Mucosa of descending colon (tissue), 3 donors: Measurements from ENCODE around the gene RFC3. TPM values are rescaled to one million over a fixed set of nuclear protein-coding genes. Genes with fewer than 3 reads are reported as not detected.
"Not testable (repeated sequence)": the region's sequence is repeated elsewhere in the genome, so short reads cannot be mapped to it uniquely, and the experiment has no call there.

Source experiments
- ATAC-seq: fragments of 200-7000 bp; cut with Tn5 transposase; one replicate; pipeline ENCODE4 v1.9.1; 2020; ENCODE audit warnings: mild to moderate bottlenecking, moderate library complexity
- DNase-seq, 3 donors: peaks; one replicate each; pipeline ENCODE4 v3.0.0-alpha.2; 2020
- H3K36me3 ChIP-seq: fragments of 200-600 bp; one replicate; pipeline ENCODE4 v1.8.0; 2021; ENCODE audit warnings: low read depth, mild to moderate bottlenecking
- H3K4me1 ChIP-seq: fragments of 200-600 bp; one replicate; pipeline ENCODE4 v1.8.0; 2021; ENCODE audit warnings: low read depth, mild to moderate bottlenecking
- H3K4me3 ChIP-seq: fragments of 200-600 bp; one replicate; pipeline ENCODE4 v1.8.0; 2021; ENCODE audit warnings: mild to moderate bottlenecking
- H3K9me3 ChIP-seq: fragments of 200-600 bp; one replicate; pipeline ENCODE4 v1.8.0; 2021; ENCODE audit warnings: mild to moderate bottlenecking
- CTCF ChIP-seq: fragments of 200-600 bp; IDR thresholded peaks from one replicate; pipeline ENCODE4 v1.8.0; 2022; ENCODE audit warnings: antibody characterized with exemption, mild to moderate bottlenecking
- intact Hi-C, 2 donors: fragments of 100-400 bp; cut with DNase I in 1 of 2; cut with micrococcal nuclease in 1 of 2; formaldehyde crosslinking; loops; one replicate each; pipeline versions ENCODE4 v1.11.0 to v1.11.1; 2022; cut with DNase I, micrococcal nuclease
- total RNA-seq, 3 donors: library from RNA; stranded (reverse); fragmentation: NEBNext Ultra II Directional in 2 of 3; extraction: Animal tissue kit (Norgen Biotek cat#: 25700) in 2 of 3; gene quantifications; one replicate each; pipeline versions ENCODE4 v1.2.1 to v1.2.4, GENCODE V29; 2021 to 2023
- donor health status: DM: no; HTN: no; CAD: no; lungs with moderate emphysema.
- donor health status: DM: no; HTN: no; CAD: no.
- donor health status: DM: no; HTN: yes; CAD: no.

Gene RFC3
- total RNA-seq, 3 donors from 2014 or later, result 4.1 to 11.0 (median 5.4) TPM

- Histone ChIP-seq H3K9me3 (no peaks in the 10 kb centered on the region), H3K4me3 (no peak overlapping the region), H3K36me3 (no peaks in the 10 kb centered on the region), H3K4me1 (no peaks in the 10 kb centered on the region)
- DNase-seq (no peak), ATAC-seq (no peak)
- TF ChIP-seq CTCF, result no peak
- intact Hi-C loops, result no loop called here
Observed at GRCh38 chr13:33782631-33783030, 35.3 kb upstream of the RFC3 start.

GRCh38 chr13:33783212-33783611 is 34.7 kb upstream of the RFC3 start:
- H3K9me3 ChIP-seq, ATAC-seq, intact Hi-C loops, H3K4me3 ChIP-seq, DNase-seq, H3K36me3 ChIP-seq, H3K4me1 ChIP-seq: not testable (repeated sequence)

GRCh38 chr13:33784738-33785137 is 33.2 kb upstream of the RFC3 start:
- Histone ChIP-seq H3K4me1 (no peaks in the 10 kb centered on the region), H3K9me3 (no peaks in the 10 kb centered on the region), H3K36me3 (no peaks in the 10 kb centered on the region), H3K4me3 (no peak overlapping the region)
- no peak for ATAC-seq
- intact Hi-C loops, result no loop called here
- DNase-seq, result no peak
- TF ChIP-seq CTCF, result no peak

- DNase-seq (no peak), ATAC-seq (no peak)
- no peak for TF ChIP-seq CTCF
- Histone ChIP-seq H3K4me3 (no peak overlapping the region), H3K36me3 (no peaks in the 10 kb centered on the region), H3K9me3 (no peaks in the 10 kb centered on the region), H3K4me1 (no peaks in the 10 kb centered on the region)
- intact Hi-C loops, result no loop called here
Observed at GRCh38 chr13:33785384-33785783, 32.6 kb upstream of the RFC3 start.

- Histone ChIP-seq H3K4me3 (no peak overlapping the region), H3K36me3 (no peaks in the 10 kb centered on the region), H3K9me3 (no peaks in the 10 kb centered on the region), H3K4me1 (no peaks in the 10 kb centered on the region)
- intact Hi-C loops, result no loop called here
- ATAC-seq, result no peak
- DNase-seq, result no peak
- no peak for TF ChIP-seq CTCF
Observed at GRCh38 chr13:33787051-33787591, 30.8 kb upstream of the RFC3 start.

- TF ChIP-seq CTCF, result no peak
- H3K4me1 ChIP-seq, result no peaks in the 10 kb centered on the region
Observed at GRCh38 chr13:33789066-33789606, 28.8 kb upstream of the RFC3 start.

More at GRCh38 chr13:33789066-33789606, 28.8 kb upstream of the RFC3 start:
- no peak overlapping the region for H3K4me3 ChIP-seq
- DNase-seq, result no peak
- ATAC-seq, result no peak
- intact Hi-C loops, result no loop called here
- H3K36me3 ChIP-seq, result no peaks in the 10 kb centered on the region
- H3K9me3 ChIP-seq, result no peaks in the 10 kb centered on the region
